ENCODE results near the gene BIN1. TPM values are rescaled to one million over a fixed set of nuclear protein-coding genes. Genes with fewer than 3 reads are reported as not detected.

The BIN1 gene
- total RNA-seq, 4 donors from 2014 or later, result 95.7 to 146 (median 98.8) TPM

- Histone ChIP-seq H3K4me1 (no peaks in the 10 kb centered on the region), H3K27me3 (no peaks in the 10 kb centered on the region), H3K36me3 (no peaks in the 10 kb centered on the region), H3K9me3 (no peaks in the 10 kb centered on the region), H3K27ac (no peak overlapping the region), H3K4me3 (no peak overlapping the region)
- TF ChIP-seq EP300 (IDR thresholded peaks at IDR 0.05) (no peak), POLR2A (IDR thresholded peaks at IDR 0.05) (no peak)
- TF ChIP-seq, protein P1, sequence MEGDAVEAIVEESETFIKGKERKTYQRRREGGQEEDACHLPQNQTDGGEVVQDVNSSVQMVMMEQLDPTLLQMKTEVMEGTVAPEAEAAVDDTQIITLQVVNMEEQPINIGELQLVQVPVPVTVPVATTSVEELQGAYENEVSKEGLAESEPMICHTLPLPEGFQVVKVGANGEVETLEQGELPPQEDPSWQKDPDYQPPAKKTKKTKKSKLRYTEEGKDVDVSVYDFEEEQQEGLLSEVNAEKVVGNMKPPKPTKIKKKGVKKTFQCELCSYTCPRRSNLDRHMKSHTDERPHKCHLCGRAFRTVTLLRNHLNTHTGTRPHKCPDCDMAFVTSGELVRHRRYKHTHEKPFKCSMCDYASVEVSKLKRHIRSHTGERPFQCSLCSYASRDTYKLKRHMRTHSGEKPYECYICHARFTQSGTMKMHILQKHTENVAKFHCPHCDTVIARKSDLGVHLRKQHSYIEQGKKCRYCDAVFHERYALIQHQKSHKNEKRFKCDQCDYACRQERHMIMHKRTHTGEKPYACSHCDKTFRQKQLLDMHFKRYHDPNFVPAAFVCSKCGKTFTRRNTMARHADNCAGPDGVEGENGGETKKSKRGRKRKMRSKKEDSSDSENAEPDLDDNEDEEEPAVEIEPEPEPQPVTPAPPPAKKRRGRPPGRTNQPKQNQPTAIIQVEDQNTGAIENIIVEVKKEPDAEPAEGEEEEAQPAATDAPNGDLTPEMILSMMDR (IDR thresholded peaks at IDR 0.05), result no peak
- 64 to 70% methylated on average over 9 of the region's 9 CpGs for WGBS, 2 donors
- no peak for DNase-seq (ENCODE audit: low spot score in 2 of 2)
Measured at GRCh38 chr2:127003070-127003800, 103.7 kb downstream of the BIN1 start.

DNA sequence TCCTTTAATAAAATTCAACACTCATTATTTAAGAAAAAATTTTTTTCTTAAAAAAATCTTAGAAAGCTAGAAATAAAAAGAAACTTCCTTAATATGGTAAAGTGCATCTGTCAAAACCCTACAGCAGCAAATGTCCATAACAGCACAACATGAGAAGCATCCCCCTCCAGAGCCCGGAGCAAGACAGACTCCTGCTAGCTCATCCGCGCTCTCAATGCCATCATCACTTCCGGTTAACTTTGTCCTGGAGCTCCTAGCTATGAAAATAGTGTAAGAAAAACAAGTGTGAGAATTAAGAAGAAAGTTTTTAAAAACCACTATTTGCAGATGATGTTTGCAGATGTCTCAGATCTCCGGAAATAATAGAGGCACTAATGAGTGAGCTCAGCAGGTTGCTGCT, 105.2 kb downstream of the BIN1 start:
- WGBS, 2 donors, result 64 to 83% methylated on average over 5 of the region's 5 CpGs
- TF ChIP-seq EP300 (IDR thresholded peaks at IDR 0.05) (no peak), POLR2A (IDR thresholded peaks at IDR 0.05) (no peak)
- Histone ChIP-seq H3K27me3 (no peaks in the 10 kb centered on the region), H3K36me3 (no peaks in the 10 kb centered on the region), H3K4me1 (no peaks in the 10 kb centered on the region), H3K9me3 (no peaks in the 10 kb centered on the region), H3K4me3 (no peak overlapping the region), H3K27ac (no peak overlapping the region)
- no peak for DNase-seq (ENCODE audit: low spot score in 2 of 2)

GRCh38 chr2:127000937-127001336, 106.0 kb downstream of the BIN1 start:
- H3K36me3 ChIP-seq, result no peaks in the 10 kb centered on the region
- WGBS, 2 donors, result 89% methylated on average over 5 of the region's 5 CpGs
- no peaks in the 10 kb centered on the region for H3K9me3 ChIP-seq
- H3K27ac ChIP-seq, result no peak overlapping the region
- TF ChIP-seq EP300 (IDR thresholded peaks at IDR 0.05) (no peak), POLR2A (IDR thresholded peaks at IDR 0.05) (no peak)
- TF ChIP-seq, protein P1 (IDR thresholded peaks at IDR 0.05), result no peak
- no peak for DNase-seq (ENCODE audit: low spot score in 2 of 2)
- H3K27me3 ChIP-seq, result no peaks in the 10 kb centered on the region
- no peaks in the 10 kb centered on the region for H3K4me1 ChIP-seq
- H3K4me3 ChIP-seq, result no peak overlapping the region

DNA sequence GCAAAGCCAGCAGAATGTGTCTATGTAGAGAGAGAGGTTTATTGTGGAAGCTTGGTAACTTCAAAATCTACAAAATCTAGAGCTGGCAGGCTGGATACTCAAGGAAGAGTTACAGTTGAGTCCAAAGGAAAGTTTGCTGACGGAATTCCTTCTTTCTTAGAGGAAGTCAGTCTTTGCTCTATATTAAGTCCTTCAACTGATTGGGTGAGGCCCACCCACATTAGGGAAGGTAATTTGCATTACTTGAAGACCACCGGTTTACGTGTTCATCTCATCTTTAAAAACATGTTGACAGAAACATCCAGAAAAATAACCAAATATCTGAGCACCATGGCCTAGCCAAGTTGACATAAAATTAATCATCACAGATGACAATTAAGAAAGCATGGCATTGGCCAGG, 106.8 kb downstream of the BIN1 start:
- no peak for DNase-seq (ENCODE audit: low spot score in 2 of 2)
- Histone ChIP-seq H3K4me1 (no peaks in the 10 kb centered on the region), H3K27me3 (no peaks in the 10 kb centered on the region), H3K9me3 (no peaks in the 10 kb centered on the region), H3K4me3 (no peak overlapping the region), H3K36me3 (no peaks in the 10 kb centered on the region), H3K27ac (no peak overlapping the region)
- 80 to 81% methylated on average over 3 of the region's 3 CpGs for WGBS, 2 donors
- TF ChIP-seq, protein P1 (IDR thresholded peaks at IDR 0.05), result no peak
- TF ChIP-seq EP300 (IDR thresholded peaks at IDR 0.05) (no peak), POLR2A (IDR thresholded peaks at IDR 0.05) (no peak)

DNA sequence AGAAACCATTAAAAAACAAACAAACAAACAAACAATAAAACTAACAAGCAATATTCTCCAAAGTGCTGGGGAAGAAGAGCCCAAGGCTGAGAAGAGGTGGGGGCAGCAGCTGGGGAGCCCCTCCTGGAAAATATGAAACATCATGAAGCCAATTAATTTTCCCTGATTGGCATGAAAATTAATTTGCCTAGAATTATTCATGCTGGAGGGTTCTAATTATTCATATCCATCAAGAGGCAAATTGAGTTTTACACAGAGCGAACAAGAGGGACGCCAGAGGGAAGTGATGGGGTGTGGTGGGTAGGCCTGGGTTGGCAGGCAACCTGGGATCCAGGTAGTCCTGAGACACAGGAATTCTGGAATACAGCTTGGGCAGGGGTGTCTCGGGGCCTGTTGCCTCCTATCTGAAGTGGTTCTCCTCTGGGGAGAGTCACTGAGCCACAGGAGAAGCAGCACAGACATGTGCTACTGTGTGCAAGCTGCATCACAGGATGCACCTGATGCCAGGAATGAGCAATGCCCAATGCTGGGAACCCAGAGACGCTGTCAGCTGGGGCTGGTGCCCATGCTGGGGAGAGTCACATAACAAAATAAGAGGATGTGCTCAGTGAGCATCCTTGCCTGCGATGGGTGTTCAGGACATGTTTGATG, 107.7 kb downstream of the BIN1 start:
- no peak for DNase-seq (ENCODE audit: low spot score in 2 of 2)
- no peaks in the 10 kb centered on the region for H3K4me1 ChIP-seq

More for the DNA sequence above, 107.7 kb downstream of the BIN1 start:
- H3K4me3 ChIP-seq, result no peak overlapping the region
- TF ChIP-seq EP300 (IDR thresholded peaks at IDR 0.05) (no peak), POLR2A (IDR thresholded peaks at IDR 0.05) (no peak)
- TF ChIP-seq, protein P1 (IDR thresholded peaks at IDR 0.05), result no peak
- 77 to 94% methylated on average over 5 of the region's 5 CpGs for WGBS, 2 donors
- no peak overlapping the region for H3K27ac ChIP-seq
- H3K27me3 ChIP-seq, result no peaks in the 10 kb centered on the region
- no peaks in the 10 kb centered on the region for H3K9me3 ChIP-seq
- H3K36me3 ChIP-seq, result no peaks in the 10 kb centered on the region
